H1 (cell line): Measurements from ENCODE around the gene ODAPH. TPM values are rescaled to one million over a fixed set of nuclear protein-coding genes. Genes with fewer than 3 reads are reported as not detected.

Experiments
- CTCF ChIA-PET: fragments of 300-600 bp; sonication (Branson Sonifier 250); formaldehyde crosslinking; loops from one replicate; lab custom pipeline; 2021; ENCODE audit not compliant: partially characterized antibody; lab: Charles Lee
- POLR2A ChIA-PET: fragments of 300-600 bp; sonication (Branson Sonifier 250); formaldehyde crosslinking; loops from one replicate; lab custom pipeline; 2021; ENCODE audit warnings: inconsistent platforms; ENCODE audit not compliant: partially characterized antibody; lab: Charles Lee
- DNase-seq, 2 experiments: peaks; one replicate each; pipeline versions ENCODE4 v3.0.0 to v3.0.0-alpha.2; 2010 to 2022; ENCODE audit warnings: low spot score in 2 of 2, low read depth in 1 of 2, mixed read lengths in 1 of 2
- FAIRE-seq: peaks from 2 replicates; lab custom pipeline; 2011; peaks lifted over from hg19 to GRCh38; lab: Jason Lieb, UNC
- H2AFZ ChIP-seq: 2 replicates; pipeline ENCODE4 v1.8.1; 2012; ENCODE audit warnings: low read length, inconsistent platforms
- H2AK5ac ChIP-seq: 2 replicates; pipeline ENCODE4 v1.6.1; 2013; ENCODE audit warnings: low read depth, low read length
- H2BK120ac ChIP-seq: replicated peaks from 2 replicates; pipeline ENCODE3; 2013; ENCODE audit warnings: low read depth, low read length, inconsistent platforms
- H2BK12ac ChIP-seq: 2 replicates; pipeline ENCODE4 v1.6.1; 2013; ENCODE audit warnings: low read depth, low read length
- H2BK15ac ChIP-seq: 2 replicates; pipeline ENCODE4 v1.6.1; 2013; ENCODE audit warnings: low read length
- H2BK20ac ChIP-seq: 2 replicates; pipeline ENCODE4 v1.6.1; 2013; ENCODE audit warnings: low read length
- H2BK5ac ChIP-seq: 2 replicates; pipeline ENCODE4 v1.6.1; 2013; ENCODE audit warnings: low read depth, low read length
- H3K14ac ChIP-seq: 2 replicates; pipeline ENCODE4 v1.6.1; 2013; ENCODE audit warnings: inconsistent platforms; ENCODE audit not compliant: insufficient read length
- H3K18ac ChIP-seq: 2 replicates; pipeline ENCODE4 v1.6.1; 2013; ENCODE audit warnings: low read length; ENCODE audit errors: extremely low read depth
- H3K23ac ChIP-seq: 2 replicates; pipeline ENCODE4 v1.6.1; 2013; ENCODE audit warnings: inconsistent platforms; ENCODE audit not compliant: insufficient read length
- H3K23me2 ChIP-seq: 2 replicates; pipeline ENCODE4 v1.6.1; 2013; ENCODE audit warnings: low read depth, low read length
- H3K27ac ChIP-seq: 2 replicates; pipeline ENCODE4 v1.6.1; 2011; ENCODE audit warnings: low read depth, low read length, inconsistent platforms
- H3K27me3 ChIP-seq, 4 experiments: replicated peaks in 1 of 4; 1 replicate in 1 of 4; 2 replicates in 3 of 4; pipeline versions ENCODE4 v1.6.1 to v1.8.1; 2011 to 2013; ENCODE audit warnings: low read length in 3 of 4, mild to moderate bottlenecking in 3 of 4, inconsistent platforms in 2 of 4, mixed read lengths in 2 of 4, moderate library complexity in 1 of 4; ENCODE audit not compliant: control insufficient read depth in 3 of 4, insufficient read depth in 3 of 4; ENCODE audit errors: extremely low read depth in 1 of 4
- H3K36me3 ChIP-seq, 4 experiments: 2 replicates each; pipeline versions ENCODE4 v1.6.1 to v1.8.1; 2011 to 2013; ENCODE audit warnings: mild to moderate bottlenecking in 4 of 4, low read length in 3 of 4, moderate library complexity in 2 of 4, control low read depth in 1 of 4, inconsistent platforms in 1 of 4; ENCODE audit not compliant: insufficient read depth in 4 of 4, control insufficient read depth in 2 of 4
- H3K4ac ChIP-seq: replicated peaks from 2 replicates; pipeline ENCODE3; 2013; ENCODE audit warnings: low read length, low read depth, mixed read lengths, inconsistent platforms; ENCODE audit not compliant: insufficient read length
- H3K4me1 ChIP-seq, 4 experiments: replicated peaks in 1 of 4; 1 replicate in 1 of 4; 2 replicates in 3 of 4; pipeline versions ENCODE4 v1.6.1 to v1.8.1; 2011 to 2013; ENCODE audit warnings: low read length in 3 of 4, inconsistent platforms in 2 of 4, mixed read lengths in 1 of 4; ENCODE audit not compliant: insufficient read depth in 4 of 4, control insufficient read depth in 3 of 4
- H3K4me2 ChIP-seq, 2 experiments: 2 replicates each; pipeline versions ENCODE4 v1.6.1 to v1.8.1; 2011 to 2013; ENCODE audit warnings: low read depth in 2 of 2, low read length in 2 of 2, control low read depth in 1 of 2, inconsistent platforms in 1 of 2, mild to moderate bottlenecking in 1 of 2; ENCODE audit not compliant: insufficient read depth in 1 of 2
- H3K4me3 ChIP-seq, 4 experiments: fragments of 200-600, 300-600 bp in 1 of 4; sonication (generic), shearing (Covaris generic), sonication (Bioruptor Twin) in 1 of 4; 2 replicates each; pipeline versions ENCODE4 v1.5.1 to v1.8.1; 2011 to 2016; ENCODE audit warnings: low read length in 4 of 4, low read depth in 3 of 4, control low read depth in 2 of 4, inconsistent platforms in 2 of 4, mild to moderate bottlenecking in 2 of 4, mixed read lengths in 1 of 4, moderate library complexity in 1 of 4; ENCODE audit not compliant: insufficient read depth in 2 of 4; ENCODE audit errors: extremely low read depth in 1 of 4
- H3K56ac ChIP-seq: replicated peaks from 2 replicates; pipeline ENCODE3; 2013; ENCODE audit warnings: low read depth, mild to moderate bottlenecking, mixed read lengths, low read length, inconsistent platforms; ENCODE audit not compliant: insufficient read length
- H3K79me1 ChIP-seq: 2 replicates; pipeline ENCODE4 v1.6.1; 2013; ENCODE audit warnings: low read depth, low read length, control low read depth
- H3K79me2 ChIP-seq, 2 experiments: 2 replicates each; pipeline versions ENCODE4 v1.6.1 to v1.8.1; 2012 to 2013; ENCODE audit warnings: low read length in 2 of 2, mild to moderate bottlenecking in 2 of 2, inconsistent platforms in 1 of 2; ENCODE audit not compliant: insufficient read depth in 2 of 2, control insufficient read depth in 1 of 2
- H3K9ac ChIP-seq, 4 experiments: replicated peaks in 1 of 4; 1 replicate in 1 of 4; 2 replicates in 3 of 4; pipeline versions ENCODE4 v1.6.1 to v1.8.1; 2011 to 2013; ENCODE audit warnings: low read depth in 3 of 4, low read length in 3 of 4, control low read depth in 2 of 4, mild to moderate bottlenecking in 2 of 4, moderate library complexity in 2 of 4, inconsistent platforms in 1 of 4; ENCODE audit errors: extremely low read depth in 1 of 4
- H3K9me3 ChIP-seq, 2 experiments: 2 replicates each; pipeline versions ENCODE4 v1.6.1 to v1.8.1; 2012 to 2013; ENCODE audit warnings: mild to moderate bottlenecking in 2 of 2, moderate library complexity in 2 of 2, control low read depth in 1 of 2, inconsistent platforms in 1 of 2, low read depth in 1 of 2, low read length in 1 of 2, mixed read lengths in 1 of 2; ENCODE audit not compliant: insufficient read depth in 2 of 2
- H4K20me1 ChIP-seq, 2 experiments: replicated peaks in 1 of 2; 2 replicates each; pipeline versions ENCODE3 to v1.8.1; 2011 to 2013; ENCODE audit warnings: inconsistent platforms in 2 of 2, low read length in 2 of 2, mild to moderate bottlenecking in 1 of 2; ENCODE audit not compliant: insufficient read depth in 2 of 2, control insufficient read depth in 1 of 2
- H4K5ac ChIP-seq: 2 replicates; pipeline ENCODE4 v1.6.1; 2013; ENCODE audit warnings: low read length, low read depth, mixed read lengths, inconsistent platforms; ENCODE audit not compliant: insufficient read length
- H4K8ac ChIP-seq: 2 replicates; pipeline ENCODE4 v1.8.0; 2013; ENCODE audit warnings: mild to moderate bottlenecking, moderate library complexity, low read length, inconsistent platforms; ENCODE audit not compliant: insufficient read depth; ENCODE audit errors: extremely low read depth
- H4K91ac ChIP-seq: replicated peaks from 2 replicates; pipeline ENCODE3; 2013; ENCODE audit warnings: low read length, mixed read lengths, inconsistent platforms; ENCODE audit not compliant: insufficient read length
- ATF3 ChIP-seq: IDR thresholded peaks from 2 replicates; pipeline ENCODE4 v1.6.1; 2011; ENCODE audit warnings: low read depth, mild to moderate bottlenecking, low read length; ENCODE audit not compliant: insufficient read depth
- EGR1 ChIP-seq: IDR thresholded peaks from 2 replicates; pipeline ENCODE4 v1.6.1; 2011; ENCODE audit warnings: low read depth, low read length, borderline replicate concordance
- EP300 ChIP-seq, 2 experiments: IDR thresholded peaks; 1 replicate in 1 of 2; 2 replicates in 1 of 2; pipeline ENCODE4 v1.6.1; 2011 to 2012; ENCODE audit warnings: low read depth in 2 of 2, low read length in 2 of 2, mild to moderate bottlenecking in 2 of 2, borderline replicate concordance in 1 of 2, inconsistent platforms in 1 of 2, moderate library complexity in 1 of 2
- GABPA ChIP-seq: IDR thresholded peaks from 2 replicates; pipeline ENCODE4 v1.6.1; 2011; ENCODE audit warnings: mild to moderate bottlenecking, low read length, moderate library complexity, borderline replicate concordance; ENCODE audit not compliant: insufficient read depth
- NRF1 ChIP-seq: IDR thresholded peaks from 2 replicates; pipeline ENCODE4 v1.6.1; 2011; ENCODE audit warnings: mild to moderate bottlenecking, low read depth, low read length, improper control_type of control experiment
- RFX5 ChIP-seq: IDR thresholded peaks from 2 replicates; pipeline ENCODE4 v1.6.1; 2011; ENCODE audit warnings: low read depth, low read length, improper control_type of control experiment, borderline replicate concordance
- SIRT6 ChIP-seq: IDR thresholded peaks from one replicate; pipeline ENCODE4 v1.7.1; 2012; ENCODE audit warnings: low read length, inconsistent platforms
- SRF ChIP-seq: IDR thresholded peaks from 2 replicates; pipeline ENCODE4 v1.6.1; 2011; ENCODE audit warnings: mild to moderate bottlenecking, low read depth, low read length, moderate library complexity
- WGBS, 2 experiments: shearing (Covaris generic) in 1 of 2; methylation state at CpG; one replicate each; pipeline versions ENCODE4 v1.1.6 to v1.1.7; 2013 to 2015; ENCODE audit warnings: low lambda C conversion rate in 2 of 2, mixed read lengths in 2 of 2, inconsistent platforms in 1 of 2, low coverage in 1 of 2, missing lambda C conversion rate in 1 of 2; ENCODE audit not compliant: insufficient replicate concordance in 2 of 2, insufficient coverage in 1 of 2, insufficient read length in 1 of 2; ENCODE audit errors: extremely low coverage in 1 of 2, missing lambda C conversion rate in 1 of 2; 5-methylcytosine and 5-hydroxymethylcytosine counted together
- polyA plus RNA-seq, 7 experiments: library from polyadenylated mRNA; depleted of rRNA in 3 of 7; stranded (reverse) in 5 of 7; unstranded in 2 of 7; fragments of >200 nt in 5 of 7; fragments of 200-250 nt in 2 of 7; gene quantifications; 1 replicate in 5 of 7; 2 replicates in 1 of 7; 4 replicates in 1 of 7; pipeline versions ENCODE4 v1.2.1 to v1.2.3, GENCODE V29; 2011 to 2013; ENCODE audit warnings: missing spikeins in 2 of 7, mixed read lengths in 2 of 7
- total RNA-seq: library from RNA; stranded (reverse); fragmentation: NEBNext Ultra II Directional; extraction: Animal tissue kit (Norgen Biotek cat#: 25700); gene quantifications from 2 replicates; pipeline ENCODE4 v1.2.1, GENCODE V29; 2021

Gene ODAPH
- total and polyA plus RNA-seq, 2 of the 8 experiments (the other 6 are each of a cell fraction or from before 2014, with no cell fraction given) = not detected

- WGBS, 2 experiments = 9% methylated on average over 12 of the region's 12 CpGs; no CpG with 5 or more reads in 1 of the 2 experiments
- Histone ChIP-seq H3K4me3 (peak overlapping the region; percentile 70 to 93 (median 80)), H2BK12ac (peak overlapping the region; percentile 61; the same call in 1 of the 2 replicates), H4K5ac (peak overlapping the region; percentile 88), H3K4me1 (peaks cover 0 to 15% (median 7%) of the 10 kb centered on the region in 4 experiments; a peak in 4 of 7 replicates), H3K9me3 (no peaks in the 10 kb centered on the region), H3K4ac (peak overlapping the region; percentile 15), H3K27ac (peak overlapping the region; percentile 87), H2AFZ (peak overlapping the region; percentile 87), H3K4me2 (peak overlapping the region; percentile 89 to 92), H2BK15ac (no peak overlapping the region), H3K14ac (no peak overlapping the region), H3K18ac (peak overlapping the region; percentile 73; the same call in 1 of the 2 replicates), H3K79me2 (peaks cover 0 to 50% of the 10 kb centered on the region in 2 experiments; a peak in 3 of 4 replicates), H2AK5ac (no peak overlapping the region), H3K79me1 (no peaks in the 10 kb centered on the region), H3K27me3 (no peaks in the 10 kb centered on the region), H3K9ac (peak overlapping the region in 3 of 4 experiments; percentile 83 to 92 (median 91); a peak in 6 of 7 replicates), H4K91ac (peak overlapping the region; percentile 25), H2BK20ac (no peak overlapping the region), H3K23me2 (peaks cover 7% of the 10 kb centered on the region), H4K20me1 (no peaks in the 10 kb centered on the region), H2BK120ac (peak overlapping the region; percentile 52), H3K56ac (peak overlapping the region; percentile 43), H4K8ac (no peak overlapping the region; the same call in 1 of the 2 replicates), H2BK5ac (peak overlapping the region; percentile 77), H3K23ac (no peak overlapping the region), H3K36me3 (peaks cover 0 to 19% (median 6%) of the 10 kb centered on the region in 4 experiments; a peak in 6 of 8 replicates)
- ChIA-PET CTCF (interaction anchor here (0.6 to 1.4 kb wide), 2 partner anchors 21 to 481 kb away, joined by 3 read pairs; no protein-coding TSS in a partner anchor), POLR2A (interaction anchor here (0.7 to 1.9 kb wide), 10 partner anchors 8 to 207 kb away, joined by 3 to 11 read pairs (median 4); no protein-coding TSS in a partner anchor)
- DNase-seq (no peak), FAIRE-seq (no peak)
- TF ChIP-seq SIRT6 (no peak), RFX5 (no peak), EP300 (IDR thresholded peaks at IDR 0.05; ENCODE audit: borderline replicate concordance in 1 of 2, low read depth in 2 of 2, low read length in 2 of 2) (no peak), ATF3 (no peak), NRF1 (no peak), SRF (no peak), GABPA (no peak), EGR1 (no peak)
These were observed 42.2 kb upstream of the ODAPH start for GRCh38 chr4:75513526-75514130.
